Measurements from ENCODE around the gene HPGD.

Gene HPGD

DNA sequence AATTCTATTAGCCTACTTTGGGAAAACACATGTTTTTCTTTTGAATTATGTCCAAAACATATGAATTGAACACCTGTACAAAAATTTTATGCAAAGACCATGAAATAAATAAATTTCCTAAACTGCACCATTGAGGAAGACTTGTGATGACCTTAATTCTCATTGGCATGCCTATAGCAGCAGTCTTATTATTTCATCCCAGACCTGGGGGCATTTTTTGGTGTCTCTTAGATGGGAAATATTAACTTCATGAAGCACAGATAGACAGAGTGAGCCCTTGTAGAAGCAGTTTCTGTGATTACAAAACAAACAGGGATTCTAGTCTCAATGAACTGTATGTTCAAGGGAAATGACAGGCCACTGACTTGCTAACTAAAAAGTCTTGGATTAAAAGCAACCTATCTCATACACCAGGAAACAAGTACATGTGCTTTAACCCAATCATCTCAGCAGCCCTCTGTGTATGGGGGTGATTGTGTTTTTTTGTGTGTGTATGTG, 32.0 kb upstream of the HPGD start:
- no peak for DNase-seq (ENCODE audit: low read depth)
- no peak overlapping the region for H3K4me3 ChIP-seq (ENCODE audit: low read depth, low read length)
- TF ChIP-seq, protein P1, sequence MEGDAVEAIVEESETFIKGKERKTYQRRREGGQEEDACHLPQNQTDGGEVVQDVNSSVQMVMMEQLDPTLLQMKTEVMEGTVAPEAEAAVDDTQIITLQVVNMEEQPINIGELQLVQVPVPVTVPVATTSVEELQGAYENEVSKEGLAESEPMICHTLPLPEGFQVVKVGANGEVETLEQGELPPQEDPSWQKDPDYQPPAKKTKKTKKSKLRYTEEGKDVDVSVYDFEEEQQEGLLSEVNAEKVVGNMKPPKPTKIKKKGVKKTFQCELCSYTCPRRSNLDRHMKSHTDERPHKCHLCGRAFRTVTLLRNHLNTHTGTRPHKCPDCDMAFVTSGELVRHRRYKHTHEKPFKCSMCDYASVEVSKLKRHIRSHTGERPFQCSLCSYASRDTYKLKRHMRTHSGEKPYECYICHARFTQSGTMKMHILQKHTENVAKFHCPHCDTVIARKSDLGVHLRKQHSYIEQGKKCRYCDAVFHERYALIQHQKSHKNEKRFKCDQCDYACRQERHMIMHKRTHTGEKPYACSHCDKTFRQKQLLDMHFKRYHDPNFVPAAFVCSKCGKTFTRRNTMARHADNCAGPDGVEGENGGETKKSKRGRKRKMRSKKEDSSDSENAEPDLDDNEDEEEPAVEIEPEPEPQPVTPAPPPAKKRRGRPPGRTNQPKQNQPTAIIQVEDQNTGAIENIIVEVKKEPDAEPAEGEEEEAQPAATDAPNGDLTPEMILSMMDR (IDR thresholded peaks at IDR 0.05; ENCODE audit: control insufficient read depth, extremely low read depth, insufficient read depth), result no peak

- no peak overlapping the region for H3K4me3 ChIP-seq (ENCODE audit: low read depth, low read length)
- TF ChIP-seq, protein P1 (IDR thresholded peaks at IDR 0.05; ENCODE audit: control insufficient read depth, extremely low read depth, insufficient read depth), result no peak
- no peak for DNase-seq (ENCODE audit: low read depth)
Observed at GRCh38 chr4:174553828-174554227, 31.5 kb upstream of the HPGD start.

DNA sequence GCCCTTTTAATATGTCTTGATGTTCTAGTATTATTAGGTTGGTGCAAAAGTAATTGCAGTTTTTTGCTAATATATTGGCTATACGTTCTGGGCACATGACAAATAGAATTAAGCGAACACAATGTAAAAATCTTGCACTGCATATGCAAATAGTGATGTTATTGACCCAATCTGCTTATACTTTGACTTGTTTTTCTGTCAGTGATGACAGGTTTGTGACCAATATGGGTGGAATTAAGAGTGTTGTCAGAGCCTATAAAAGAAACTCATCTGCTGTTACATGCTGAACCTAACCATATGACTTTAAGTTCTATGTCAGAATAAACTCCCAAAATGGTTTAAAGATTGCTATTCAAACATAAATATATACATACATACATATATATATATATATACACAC, 30.7 kb upstream of the HPGD start:
- no peak overlapping the region for H3K4me3 ChIP-seq (ENCODE audit: low read depth, low read length)
- TF ChIP-seq, protein P1 (IDR thresholded peaks at IDR 0.05; ENCODE audit: control insufficient read depth, extremely low read depth, insufficient read depth), result no peak
- DNase-seq (ENCODE audit: low read depth), result no peak

GRCh38 chr4:174550541-174550940, 28.3 kb upstream of the HPGD start:
- no peak overlapping the region for H3K4me3 ChIP-seq (ENCODE audit: low read depth, low read length)
- TF ChIP-seq, protein P1 (IDR thresholded peaks at IDR 0.05; ENCODE audit: control insufficient read depth, extremely low read depth, insufficient read depth), result no peak
- no peak for DNase-seq (ENCODE audit: low read depth)

DNA sequence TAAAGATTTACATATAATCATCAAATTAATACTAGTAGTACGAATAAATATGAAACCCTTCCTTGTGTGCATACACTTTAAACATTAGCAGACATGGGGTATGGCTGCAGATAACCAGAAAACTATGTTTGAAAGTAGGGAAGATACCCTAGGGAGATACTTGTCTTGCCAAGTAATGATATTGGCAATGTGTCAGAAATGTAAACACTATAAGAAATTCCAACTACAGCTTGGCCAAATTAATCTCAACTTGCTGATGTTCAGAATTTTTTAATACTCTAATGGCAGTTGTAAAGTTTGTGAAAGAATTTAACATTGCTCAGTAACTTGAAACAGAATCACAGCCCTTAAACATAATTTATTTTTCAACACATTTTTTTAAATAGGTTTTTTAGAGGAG, 27.4 kb upstream of the HPGD start:
- DNase-seq (ENCODE audit: low read depth), result peak; percentile 45
- TF ChIP-seq, protein P1 (IDR thresholded peaks at IDR 0.05; ENCODE audit: control insufficient read depth, extremely low read depth, insufficient read depth), result no peak
- no peak overlapping the region for H3K4me3 ChIP-seq (ENCODE audit: low read depth, low read length)

DNA sequence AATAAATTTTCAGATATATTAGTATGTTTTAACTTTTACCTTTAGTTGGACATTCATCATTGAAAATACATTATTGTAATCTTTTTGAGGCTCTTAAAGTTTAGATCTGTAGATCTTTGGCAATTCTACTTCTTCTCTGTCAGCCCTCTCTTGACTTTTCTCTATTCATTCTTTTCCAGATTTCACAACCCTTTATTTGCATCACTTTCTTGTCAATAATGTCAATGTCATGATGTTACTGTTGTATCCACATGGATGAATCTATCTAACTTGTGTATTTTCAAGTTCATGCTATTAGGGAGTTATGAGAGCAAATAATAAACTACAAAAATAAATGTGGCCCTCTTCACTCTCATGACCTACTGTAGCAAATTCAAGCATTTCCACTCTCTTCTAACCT, 23.0 kb upstream of the HPGD start:
- H3K4me3 ChIP-seq (ENCODE audit: low read depth, low read length), result no peak overlapping the region
- no peak for DNase-seq (ENCODE audit: low read depth)
- TF ChIP-seq, protein P1 (IDR thresholded peaks at IDR 0.05; ENCODE audit: control insufficient read depth, extremely low read depth, insufficient read depth), result no peak

DNA sequence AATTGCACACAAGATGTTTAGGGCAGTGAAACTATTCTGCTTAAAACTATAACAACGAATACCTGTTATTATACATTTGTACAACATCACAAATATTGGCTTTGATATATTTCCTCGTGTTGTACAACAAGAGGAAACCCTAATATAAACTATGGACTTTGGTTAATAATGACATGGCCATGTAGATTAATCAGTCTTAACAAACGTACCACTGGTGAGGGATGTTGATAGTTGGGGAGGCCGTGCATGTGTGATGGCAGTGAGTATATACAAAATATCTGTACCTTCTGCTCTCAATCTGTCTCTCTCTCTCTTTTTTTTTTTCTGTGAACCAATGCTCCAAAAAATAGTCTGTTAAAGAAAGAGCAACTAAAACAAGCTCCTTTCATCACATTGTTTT, 22.2 kb upstream of the HPGD start:
- no peak for DNase-seq (ENCODE audit: low read depth)
- no peak overlapping the region for H3K4me3 ChIP-seq (ENCODE audit: low read depth, low read length)
- TF ChIP-seq, protein P1 (IDR thresholded peaks at IDR 0.05; ENCODE audit: control insufficient read depth, extremely low read depth, insufficient read depth), result no peak

Measured in LNCaP clone FGC (cell line).